ENCODE results near the gene FAM3C. TPM values are rescaled to one million over a fixed set of nuclear protein-coding genes. Genes with fewer than 3 reads are reported as not detected.
A peak's percentile ranks its signal among the peaks of the same experiment; 100 is the strongest.
"Not testable (repeated sequence)": the region's sequence is repeated elsewhere in the genome, so short reads cannot be mapped to it uniquely, and the experiment has no call there.

FAM3C gene
- total RNA-seq, 1 experiment from 2014 or later = 322 TPM

DNA sequence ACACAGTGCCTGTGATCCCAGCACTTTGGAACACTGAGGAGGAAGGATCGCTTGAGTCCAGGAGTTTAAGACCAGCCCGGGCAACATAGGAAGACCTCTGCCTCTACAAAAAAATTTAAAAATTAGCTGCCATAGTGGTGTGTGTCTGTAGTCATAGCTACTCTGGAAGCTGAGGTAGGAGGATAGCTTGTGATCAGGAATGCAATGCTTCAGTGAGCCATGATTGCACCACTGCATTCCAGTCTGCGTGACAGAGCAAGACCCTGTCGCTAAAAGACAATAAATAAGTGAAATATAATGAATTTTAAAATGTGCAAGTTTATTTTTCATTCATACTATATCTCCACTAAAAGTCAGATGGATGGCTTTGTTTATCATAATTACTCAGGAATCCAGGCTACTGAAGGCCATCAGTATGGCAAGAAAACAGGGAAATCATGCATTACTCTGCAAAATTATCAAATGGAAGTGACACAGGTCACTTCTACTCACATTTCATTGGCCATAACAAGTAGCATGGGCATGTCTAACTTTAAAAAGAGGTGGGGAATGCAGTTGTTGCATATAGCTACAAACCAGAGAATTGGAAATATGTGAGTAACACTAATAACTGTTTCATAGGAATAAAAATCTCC is 32.9 kb upstream of the FAM3C start:
- Histone ChIP-seq H3K4me2 (ENCODE audit: low read length) (no peak overlapping the region), H3K27me3 (ENCODE audit: insufficient read depth, low read length) (no peaks in the 10 kb centered on the region), H4K20me1 (ENCODE audit: insufficient read depth) (no peaks in the 10 kb centered on the region), H2AFZ (ENCODE audit: low read depth, low read length, poor library complexity, severe bottlenecking) (peak overlapping the region; percentile 75), H3K4me3 (replicated peaks in 1 of 2; ENCODE audit: low read depth in 1 of 2, low read length in 2 of 2) (no peak overlapping the region), H3K79me2 (ENCODE audit: insufficient read depth, low read length) (no peaks in the 10 kb centered on the region), H3K36me3 (ENCODE audit: control insufficient read depth in 1 of 2, insufficient read depth in 2 of 2, low read length in 2 of 2) (no peaks in the 10 kb centered on the region), H3K4me1 (ENCODE audit: control insufficient read depth in 1 of 2, insufficient read depth in 2 of 2, low read length in 2 of 2) (no peaks in the 10 kb centered on the region), H3K9me3 (ENCODE audit: control insufficient read depth in 1 of 2, insufficient read depth in 1 of 2, low read depth in 1 of 2, low read length in 2 of 2) (no peaks in the 10 kb centered on the region), H3K9me2 (ENCODE audit: insufficient read depth) (no peaks in the 10 kb centered on the region), H3K9ac (ENCODE audit: low read length) (no peak overlapping the region), H3K27ac (ENCODE audit: low read depth, low read length) (no peak overlapping the region)
- RAD21 ChIA-PET (ENCODE audit: low non-redundant PET in 1 of 2, low total read pairs in 2 of 2, uncharacterized antibody in 2 of 2, unreplicated experiment in 2 of 2) = no interaction called here
- no TSS peak for BruUV-seq (replicated peaks)
- CTCF ChIA-PET = no interaction called here
- DNase-seq (ENCODE audit: low read depth, low spot score) (no peak), ATAC-seq (no peak)
- POLR2A ChIA-PET = interaction anchor here (1.1 kb wide), 1 partner anchor 33 kb away, joined by 3 read pairs; the partner anchor contains the start of gene FAM3C
- TF ChIP-seq EZH2 (IDR thresholded peaks at IDR 0.05) = no peak
- no peak for TF ChIP-seq EZH2phosphoT487 (IDR thresholded peaks at IDR 0.05; ENCODE audit: borderline replicate concordance)
- TF ChIP-seq ZNF274 (IDR thresholded peaks at IDR 0.05; ENCODE audit: low read depth, low read length) = no peak
- no peak for TF ChIP-seq CEBPB (IDR thresholded peaks at IDR 0.05; ENCODE audit: low read depth)
- no peak for TF ChIP-seq SIN3A (IDR thresholded peaks at IDR 0.05; ENCODE audit: low read depth)
- TF ChIP-seq MAX (IDR thresholded peaks at IDR 0.05) = no peak
- TF ChIP-seq, protein P1, sequence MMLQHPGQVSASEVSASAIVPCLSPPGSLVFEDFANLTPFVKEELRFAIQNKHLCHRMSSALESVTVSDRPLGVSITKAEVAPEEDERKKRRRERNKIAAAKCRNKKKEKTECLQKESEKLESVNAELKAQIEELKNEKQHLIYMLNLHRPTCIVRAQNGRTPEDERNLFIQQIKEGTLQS (IDR thresholded peaks at IDR 0.05) = no peak
- no peak for TF ChIP-seq CTCF (IDR thresholded peaks at IDR 0.05 in 2 of 3, conservative IDR thresholded peaks at IDR 0.05 in 1 of 3; ENCODE audit: borderline replicate concordance in 1 of 3, insufficient read depth in 1 of 3, low read depth in 2 of 3, low read length in 2 of 3)
- no peak for TF ChIP-seq JUND (IDR thresholded peaks at IDR 0.05)
- TF ChIP-seq FOSL1 (IDR thresholded peaks at IDR 0.05; ENCODE audit: low read depth) = no peak
- TF ChIP-seq SRF (IDR thresholded peaks at IDR 0.05; ENCODE audit: low read depth) = no peak
- no peak for TF ChIP-seq RAD21 (IDR thresholded peaks at IDR 0.05; ENCODE audit: low read depth)
- TF ChIP-seq EGR1 (IDR thresholded peaks at IDR 0.05; ENCODE audit: low read depth) = no peak
- no peak for TF ChIP-seq SP1 (IDR thresholded peaks at IDR 0.05; ENCODE audit: low read depth)
- no peak for TF ChIP-seq ZBTB33 (IDR thresholded peaks at IDR 0.05; ENCODE audit: extremely low read depth, insufficient replicate concordance, low read length)
- TF ChIP-seq YY1 (IDR thresholded peaks at IDR 0.05; ENCODE audit: extremely low read depth, insufficient replicate concordance, low read depth, low read length) = no peak
- no peak for TF ChIP-seq POLR2AphosphoS5 (IDR thresholded peaks at IDR 0.05; ENCODE audit: low read depth, low read length)
- TF ChIP-seq CBX3 (IDR thresholded peaks at IDR 0.05; ENCODE audit: low read depth) = no peak
- intact Hi-C loops (cut with micrococcal nuclease) = loop anchor here (1.0 kb wide), 1 partner anchor 44 kb away; no protein-coding TSS in a partner anchor

GRCh38 chr7:121421743-121422142 is 25.6 kb upstream of the FAM3C start:
- POLR2A ChIA-PET; ATAC-seq; intact Hi-C loops (cut with micrococcal nuclease): not testable (repeated sequence)

More at GRCh38 chr7:121421743-121422142, 25.6 kb upstream of the FAM3C start:
- H3K27me3 ChIP-seq (ENCODE audit: insufficient read depth, low read length); BruUV-seq (replicated peaks); H3K4me3 ChIP-seq (replicated peaks in 1 of 2; ENCODE audit: low read depth in 1 of 2, low read length in 2 of 2); H3K9me3 ChIP-seq (ENCODE audit: control insufficient read depth in 1 of 2, insufficient read depth in 1 of 2, low read depth in 1 of 2, low read length in 2 of 2); H3K79me2 ChIP-seq (ENCODE audit: insufficient read depth, low read length); H4K20me1 ChIP-seq (ENCODE audit: insufficient read depth); H3K27ac ChIP-seq (ENCODE audit: low read depth, low read length); DNase-seq (ENCODE audit: low read depth, low spot score); H3K4me2 ChIP-seq (ENCODE audit: low read length); H2AFZ ChIP-seq (ENCODE audit: low read depth, low read length, poor library complexity, severe bottlenecking); H3K36me3 ChIP-seq (ENCODE audit: control insufficient read depth in 1 of 2, insufficient read depth in 2 of 2, low read length in 2 of 2); H3K9ac ChIP-seq (ENCODE audit: low read length); H3K4me1 ChIP-seq (ENCODE audit: control insufficient read depth in 1 of 2, insufficient read depth in 2 of 2, low read length in 2 of 2); H3K9me2 ChIP-seq (ENCODE audit: insufficient read depth); RAD21 ChIA-PET (ENCODE audit: low non-redundant PET in 1 of 2, low total read pairs in 2 of 2, uncharacterized antibody in 2 of 2, unreplicated experiment in 2 of 2): not testable (repeated sequence)
- CTCF ChIA-PET = interaction anchor here (1.5 kb wide), 1 partner anchor 23 kb away, joined by 5 read pairs; no protein-coding TSS in a partner anchor
